ENCODE data around the gene TMEM205. TPM values are rescaled to one million over a fixed set of nuclear protein-coding genes. Genes with fewer than 3 reads are reported as not detected.

The TMEM205 gene
- total RNA-seq, 2 experiments from 2014 or later: 32.6 to 35.1 TPM

GRCh38 chr19:11304936-11305335 is 41.1 kb downstream of the TMEM205 start:
- Mint-ChIP-seq H3K9me3 (no peaks in the 10 kb centered on the region), H3K36me3 (ENCODE audit: low read depth) (no peaks in the 10 kb centered on the region), H3K27ac (no peak overlapping the region), H3K4me3 (no peak overlapping the region), H3K4me1 (no peaks in the 10 kb centered on the region), H3K27me3 (peaks cover 11% of the 10 kb centered on the region)
- CTCF ChIA-PET: no interaction called here
- POLR2A ChIA-PET: interaction anchor here (1.8 kb wide), 1 partner anchor 70 kb away, joined by 5 read pairs; the partner anchor contains the start of gene SWSAP1
- no peak for DNase-seq

DNA sequence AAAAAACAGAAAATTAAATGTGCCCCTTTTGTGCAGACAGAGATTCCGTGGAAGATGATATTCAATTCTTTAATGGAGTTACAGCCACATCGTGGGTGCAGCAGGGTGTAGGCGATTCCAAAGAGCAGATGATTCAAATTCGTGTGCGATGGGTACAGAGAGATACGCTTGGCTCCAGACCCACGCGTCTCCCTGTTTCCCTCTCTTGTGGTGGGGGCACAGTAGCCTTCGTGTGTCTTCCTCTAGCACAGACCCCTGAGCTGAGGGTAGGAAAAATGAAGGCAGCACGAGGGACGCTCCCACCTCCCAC is 45.3 kb downstream of the TMEM205 start:
- CTCF ChIA-PET: no interaction called here
- POLR2A ChIA-PET: no interaction called here
- Mint-ChIP-seq H3K4me3 (no peak overlapping the region), H3K27me3 (peaks cover 15% of the 10 kb centered on the region), H3K36me3 (ENCODE audit: low read depth) (no peaks in the 10 kb centered on the region), H3K9me3 (no peaks in the 10 kb centered on the region), H3K4me1 (no peaks in the 10 kb centered on the region), H3K27ac (no peak overlapping the region)
- DNase-seq: no peak

GRCh38 chr19:11299946-11300810 is 45.9 kb downstream of the TMEM205 start:
- no peak overlapping the region for H3K4me3 Mint-ChIP-seq
- H3K36me3 Mint-ChIP-seq (ENCODE audit: low read depth): no peaks in the 10 kb centered on the region

DNA sequence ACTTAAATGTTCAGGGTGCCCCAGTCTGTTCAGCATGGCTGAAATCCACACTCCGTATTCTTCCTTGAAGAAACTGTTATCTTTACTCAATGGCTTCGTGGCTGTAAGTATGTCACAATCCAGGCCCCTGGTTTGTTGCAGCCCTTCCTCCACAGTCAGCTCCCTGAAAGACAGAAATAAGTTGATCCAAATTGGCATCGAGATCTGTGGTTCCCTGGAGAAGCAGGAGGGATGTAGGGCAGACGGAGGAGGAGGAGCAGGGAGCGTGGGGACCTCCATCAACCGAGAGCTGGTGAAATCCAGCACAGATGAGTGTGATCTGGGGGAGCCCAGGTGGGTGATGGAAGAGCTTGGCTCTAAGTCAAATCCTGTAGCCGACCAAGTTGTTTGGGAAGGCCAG is 49.8 kb downstream of the TMEM205 start:
- Mint-ChIP-seq H3K36me3 (ENCODE audit: low read depth) (no peaks in the 10 kb centered on the region), H3K27ac (no peak overlapping the region), H3K4me1 (peaks cover 9% of the 10 kb centered on the region), H3K4me3 (no peak overlapping the region), H3K9me3 (no peaks in the 10 kb centered on the region), H3K27me3 (peaks cover 32% of the 10 kb centered on the region)
- ChIA-PET POLR2A (no interaction called here), CTCF (no interaction called here)
- no peak for DNase-seq

More at GRCh38 chr19:11299946-11300810, 45.9 kb downstream of the TMEM205 start:
- Mint-ChIP-seq H3K27ac (no peak overlapping the region), H3K4me1 (no peaks in the 10 kb centered on the region), H3K9me3 (no peaks in the 10 kb centered on the region), H3K27me3 (peaks cover 15% of the 10 kb centered on the region)
- ChIA-PET POLR2A (no interaction called here), CTCF (no interaction called here)
- DNase-seq: no peak

DNA sequence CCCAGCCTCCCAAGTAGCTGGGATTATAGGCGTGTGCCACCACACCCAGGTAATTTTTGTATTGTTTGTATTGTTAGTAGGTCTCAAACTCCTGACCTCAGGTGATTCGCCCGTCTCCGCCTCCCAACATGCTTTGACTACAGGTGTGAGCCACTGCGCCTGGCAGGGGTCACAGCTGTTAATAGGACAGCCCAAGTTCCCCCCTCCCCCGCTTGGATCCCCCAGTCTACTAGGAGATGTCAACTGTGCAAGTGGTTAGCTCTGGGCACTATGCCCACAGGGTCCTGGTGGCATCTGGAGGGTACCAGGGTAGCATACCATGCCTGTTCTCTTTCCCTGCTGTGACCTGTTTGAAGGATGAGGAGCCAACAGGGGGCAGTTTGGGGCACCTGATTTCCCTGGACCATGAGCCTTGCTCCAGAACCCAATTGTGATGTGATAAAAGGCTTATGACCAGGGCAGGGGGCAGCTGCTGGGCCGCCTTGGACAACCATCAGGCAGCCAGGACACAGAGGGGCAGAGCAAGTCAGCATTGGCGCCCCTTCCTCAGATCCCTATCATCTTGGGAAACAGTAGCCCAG is 50.3 kb downstream of the TMEM205 start, which contains the start of gene TSPAN16:
Gene TSPAN16 (plus strand): TSS at position 496 of the 581 bp plus-strand sequence. CDS start 138 bp downstream, outside the sequence.
- Mint-ChIP-seq H3K9me3 (no peaks in the 10 kb centered on the region), H3K27ac (no peak within 1 kb of the TSS), H3K4me3 (no peak within 1 kb of the TSS), H3K4me1 (peaks cover 9% of the 10 kb centered on the region), H3K36me3 (ENCODE audit: low read depth) (no peaks in the 10 kb centered on the region), H3K27me3 (peaks cover 32% of the 10 kb centered on the region)
- no peak for DNase-seq
- CTCF ChIA-PET: no interaction called here
- POLR2A ChIA-PET: interaction anchor here (0.8 kb wide), 1 partner anchor 131 kb away, joined by 3 read pairs; no protein-coding TSS in a partner anchor

GRCh38 chr19:11295180-11295579 is 50.9 kb downstream of the TMEM205 start:
- ChIA-PET POLR2A (interaction anchor here (0.8 kb wide), 1 partner anchor 131 kb away, joined by 3 read pairs; no protein-coding TSS in a partner anchor), CTCF (no interaction called here)
- peaks cover 35% of the 10 kb centered on the region for H3K27me3 Mint-ChIP-seq
- no peaks in the 10 kb centered on the region for H3K36me3 Mint-ChIP-seq (ENCODE audit: low read depth)
- no peak overlapping the region for H3K4me3 Mint-ChIP-seq
- H3K4me1 Mint-ChIP-seq: peaks cover 9% of the 10 kb centered on the region
- DNase-seq: no peak
- H3K9me3 Mint-ChIP-seq: no peaks in the 10 kb centered on the region
- no peak overlapping the region for H3K27ac Mint-ChIP-seq

GRCh38 chr19:11293433-11294389 is 52.4 kb downstream of the TMEM205 start:
- Mint-ChIP-seq H3K9me3 (no peaks in the 10 kb centered on the region), H3K27ac (no peak overlapping the region), H3K36me3 (ENCODE audit: low read depth) (no peaks in the 10 kb centered on the region), H3K4me1 (peaks cover 9% of the 10 kb centered on the region), H3K4me3 (peak overlapping the region; percentile 40), H3K27me3 (peaks cover 42% of the 10 kb centered on the region)
- ChIA-PET POLR2A (no interaction called here), CTCF (interaction anchor here (0.6 to 1.1 kb wide), 16 partner anchors 26 to 1000 kb away, joined by 3 to 7 read pairs (median 4); partner anchors contain the start of genes CCDC159, SWSAP1 and TMEM205)
- DNase-seq: peak; percentile 84

Other genes starting within 250 kb of the TMEM205 start
- 10 to 100 TPM; 68.2 to 72.1 TPM for gene SPC24, start 190.5 kb downstream of the TMEM205 start, total RNA-seq
- 1 to 10 TPM; 2.3 to 2.8 TPM for gene KANK2, start 148.7 kb downstream of the TMEM205 start, total RNA-seq
- gene ANGPTL8, start 106.6 kb downstream of the TMEM205 start, total RNA-seq: not detected
- under 1 TPM; 0.35 to 0.68 TPM for gene DOCK6, start 83.7 kb downstream of the TMEM205 start, total RNA-seq
- not detected for gene TSPAN16, start 50.1 kb downstream of the TMEM205 start, total RNA-seq
- 1 to 10 TPM; 8.3 to 8.4 TPM for gene RAB3D, start 6.6 kb downstream of the TMEM205 start, total RNA-seq
- gene CCDC159, start 251 bp upstream of the TMEM205 start, total RNA-seq: 10 to 100 TPM; 24.0 to 24.7 TPM
- 1 to 10 TPM; 2.0 to 2.6 TPM for gene PLPPR2, start 9.2 kb upstream of the TMEM205 start, total RNA-seq
- 1 to 10 TPM; 2.6 to 2.9 TPM for gene SWSAP1, start 28.4 kb upstream of the TMEM205 start, total RNA-seq
- gene EPOR, start 38.0 kb upstream of the TMEM205 start, total RNA-seq: 10 to 100 TPM; 10.0 to 10.2 TPM
- not detected for gene RGL3, start 73.0 kb upstream of the TMEM205 start, total RNA-seq
- gene ODAD3, start 88.9 kb upstream of the TMEM205 start, total RNA-seq: not detected
- gene PRKCSH, start 89.4 kb upstream of the TMEM205 start, total RNA-seq: 100 to 1,000 TPM; 315 to 318 TPM
- gene ELAVL3, start 134.8 kb upstream of the TMEM205 start, total RNA-seq: not detected
- 10 to 100 TPM; 15.6 to 16.5 TPM for gene ZNF653, start 159.6 kb upstream of the TMEM205 start, total RNA-seq
- 10 to 100 TPM; 24.8 to 26.8 TPM for gene ECSIT, start 182.9 kb upstream of the TMEM205 start, total RNA-seq
- not detected for gene CNN1, start 192.6 kb upstream of the TMEM205 start, total RNA-seq
- 10 to 100 TPM; 49.7 to 50.2 TPM for gene ELOF1, start 213.0 kb upstream of the TMEM205 start, total RNA-seq
- 10 to 100 TPM; 21.3 to 21.4 TPM for gene ACP5, start 231.4 kb upstream of the TMEM205 start, total RNA-seq